NOMO-1 treated with dmso at 0.1 percent for 144 hours (cell line): Measurements from ENCODE around the gene CHST15.

ENCODE experiments used
- DNase-seq: peaks from one replicate; lab custom pipeline; 2025; ENCODE audit not compliant: unreplicated experiment; lab: John Stamatoyannopoulos, UW

Gene CHST15

GRCh38 chr10:123972481-123973401 lies 120.7 kb downstream of the CHST15 start:
- DNase-seq = no peak

GRCh38 chr10:123970927-123971286 lies 122.5 kb downstream of the CHST15 start:
- DNase-seq = no peak

DNA sequence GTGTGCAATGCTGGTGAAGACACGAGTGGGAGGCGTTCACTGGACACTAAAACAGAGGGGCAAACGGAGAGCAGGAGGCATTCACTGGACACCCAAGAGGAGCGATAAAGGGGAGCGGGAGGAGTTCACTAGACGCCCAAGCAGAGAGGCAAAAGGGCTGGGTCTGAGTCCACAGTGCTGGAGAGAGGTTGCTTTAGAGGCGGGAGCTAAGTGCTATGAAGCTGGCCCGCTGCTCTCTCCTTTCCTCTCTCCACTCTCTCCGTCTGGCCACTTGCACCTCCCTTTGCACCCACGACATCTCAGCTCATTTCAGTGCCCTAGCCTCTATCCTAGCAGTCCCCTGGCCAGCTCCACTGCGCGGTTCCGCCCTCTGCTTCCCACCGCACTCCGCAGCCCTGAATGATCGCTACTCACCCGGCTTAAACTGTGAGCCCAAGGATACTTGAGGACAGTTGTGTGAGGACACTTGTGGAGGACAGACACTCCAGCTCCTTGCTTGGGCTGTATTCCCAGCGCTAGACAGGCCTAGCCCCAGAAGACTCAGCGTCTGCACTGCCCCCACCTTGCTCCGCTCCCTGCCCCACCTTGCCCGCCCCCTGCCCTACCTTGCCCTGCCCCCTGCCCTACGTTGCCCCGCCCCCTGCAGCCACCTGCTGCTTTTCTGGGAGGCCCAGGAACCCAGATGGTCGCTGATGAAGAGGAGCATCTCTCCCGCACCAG lies 123.0 kb downstream of the CHST15 start:
- DNase-seq = no peak

DNA sequence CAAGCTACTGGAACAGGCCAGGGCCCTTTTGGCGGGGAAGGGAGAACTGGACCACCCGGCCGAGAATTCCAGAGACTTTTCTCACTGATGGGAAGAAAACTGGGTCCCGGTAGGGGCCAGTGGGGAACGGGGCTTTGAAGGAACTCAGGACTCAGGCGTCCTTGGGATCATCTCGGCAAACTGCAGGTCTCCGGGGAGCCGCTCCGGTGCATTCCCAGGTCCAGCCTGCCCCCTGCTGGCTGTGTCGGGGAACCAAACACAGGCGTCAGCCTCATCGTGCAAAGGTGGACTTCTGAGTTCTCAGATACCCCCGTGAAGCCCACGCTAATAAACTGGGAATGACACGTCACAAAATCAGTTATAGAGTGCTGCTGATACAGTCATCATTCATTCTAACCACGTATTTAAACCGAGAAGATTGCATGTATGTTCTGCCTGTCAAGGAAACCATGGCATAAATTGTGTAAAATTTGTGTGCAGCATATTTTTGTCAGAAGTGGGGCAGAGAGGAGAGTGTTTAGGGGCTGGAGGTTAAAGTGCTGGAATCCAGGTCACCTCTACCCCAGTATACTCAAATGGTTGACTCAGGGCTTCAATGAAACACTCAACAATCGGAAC lies 125.7 kb downstream of the CHST15 start:
- DNase-seq = peak; percentile 1

- DNase-seq = no peak
These were observed 126.5 kb downstream of the CHST15 start for GRCh38 chr10:123966896-123967231.

DNA sequence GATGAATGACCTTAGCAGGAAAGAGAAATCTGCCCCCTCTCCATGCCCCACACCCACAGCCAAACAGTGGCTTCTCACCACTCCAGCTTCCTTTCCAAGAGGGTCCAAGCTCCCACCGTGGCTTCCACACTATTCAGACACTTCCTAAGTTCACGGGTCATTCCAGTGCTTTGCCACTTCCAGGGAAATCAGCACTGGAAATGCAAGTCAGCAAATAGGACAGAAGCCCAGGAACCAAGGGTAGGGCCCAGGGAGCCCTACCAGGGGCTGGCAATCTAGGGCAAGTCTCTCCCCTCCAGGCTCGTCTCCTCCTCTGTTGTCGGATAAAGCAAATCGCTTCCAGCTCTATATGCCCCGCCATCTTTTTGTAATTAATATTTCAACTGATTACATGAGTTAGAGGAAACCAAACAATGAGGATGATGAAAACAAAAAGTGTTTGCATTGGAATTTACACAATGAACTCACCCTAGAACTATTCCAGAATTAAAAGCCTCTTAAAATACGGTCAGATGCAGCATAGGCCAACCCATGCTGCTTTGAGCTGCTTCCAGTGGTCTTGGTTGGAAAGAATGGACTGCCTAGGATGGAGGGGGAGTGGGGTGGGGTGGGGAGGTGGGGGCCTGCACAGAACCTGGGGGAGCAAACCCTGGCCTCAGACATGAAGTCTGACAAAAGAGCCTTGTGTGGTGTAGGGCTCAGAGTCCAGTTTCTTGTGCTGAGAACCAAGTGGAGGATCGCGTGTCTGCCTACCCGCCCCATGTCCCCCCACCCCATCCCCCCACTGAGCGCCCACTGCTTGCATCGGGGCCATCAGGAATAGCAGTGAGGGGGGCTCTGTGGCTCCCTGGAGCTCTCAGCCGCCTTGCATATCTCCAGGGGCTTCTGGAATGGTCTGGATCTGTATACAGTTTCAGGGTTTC lies 127.2 kb downstream of the CHST15 start:
- DNase-seq = no peak

GRCh38 chr10:123964953-123965352 lies 128.4 kb downstream of the CHST15 start:
- DNase-seq = no peak

- no peak for DNase-seq
These were observed 130.5 kb downstream of the CHST15 start for GRCh38 chr10:123962756-123963530.

DNA sequence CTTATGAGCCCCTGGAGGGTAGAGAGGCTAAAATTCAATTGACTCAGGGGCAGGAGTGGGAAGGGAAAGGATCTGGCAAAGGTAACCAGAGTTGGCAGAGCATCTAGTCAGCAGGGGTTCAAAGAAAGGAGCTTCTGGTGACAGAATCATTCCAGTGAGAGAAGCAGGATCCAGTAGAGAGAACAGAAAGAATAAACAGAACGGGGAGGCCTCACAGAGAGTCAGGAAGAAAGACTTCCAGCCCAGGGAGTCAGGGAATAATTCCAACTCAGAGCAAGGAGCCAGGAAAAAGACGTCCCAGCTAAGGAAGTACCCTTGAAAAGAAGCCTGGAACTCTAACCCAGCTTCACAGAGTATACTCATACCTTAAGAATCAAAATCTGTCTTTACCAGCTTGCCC lies 135.2 kb downstream of the CHST15 start:
- no peak for DNase-seq
